Muscle of back (tissue), 10 donors: ENCODE results near the gene BPIFB4. TPM values are rescaled to one million over a fixed set of nuclear protein-coding genes. Genes with fewer than 3 reads are reported as not detected.

Experiments used
- polyA plus RNA-seq, 10 donors: library from polyadenylated mRNA; unstranded; fragments of 120-200 nt; gene quantifications; one replicate each; pipeline ENCODE4 v1.2.1, GENCODE V29; 2013; ENCODE audit not compliant: insufficient read length in 10 of 10

BPIFB4 gene
- polyA plus RNA-seq, 10 donors = 0.19 to 0.30 (median 0.29) TPM; not detected in 7

Other genes starting within 250 kb of the BPIFB4 start
- under 1 TPM in 8 of 10 donors, not detected in 2; 0.08 to 0.30 (median 0.14) TPM for gene EFCAB8, start 220.7 kb upstream of the BPIFB4 start, polyA plus RNA-seq
- not detected for gene SUN5, start 75.2 kb upstream of the BPIFB4 start, polyA plus RNA-seq
- gene BPIFB2, start 71.9 kb upstream of the BPIFB4 start, polyA plus RNA-seq = not detected
- gene BPIFB6, start 48.0 kb upstream of the BPIFB4 start, polyA plus RNA-seq = not detected
- not detected for gene BPIFB3, start 25.7 kb upstream of the BPIFB4 start, polyA plus RNA-seq
- not detected for gene BPIFA2, start 88.5 kb downstream of the BPIFB4 start, polyA plus RNA-seq
- gene BPIFA3, start 137.7 kb downstream of the BPIFB4 start, polyA plus RNA-seq = not detected
- under 1 TPM in 1 of 10 donors, not detected in 9; 0.18 TPM for gene BPIFA1, start 156.4 kb downstream of the BPIFB4 start, polyA plus RNA-seq
- gene BPIFB1, start 203.6 kb downstream of the BPIFB4 start, polyA plus RNA-seq = not detected